Astrocyte of the spinal cord (primary cell): ENCODE results near the gene CRTAC1.

Source experiments
- DNase-seq: peaks from one replicate; pipeline ENCODE4 v3.0.0; 2011; ENCODE audit warnings: low read depth, low spot score
- H3K4me3 ChIP-seq: 2 replicates; pipeline ENCODE4 v1.5.1; 2011; ENCODE audit warnings: low read depth, mild to moderate bottlenecking, low read length, moderate library complexity
- in situ Hi-C: cut with HindIII; loops from 2 replicates; pipeline ENCODE4 v1.10.0; 2017; ENCODE audit warnings: low sequenced_read_pairs
- TF ChIP-seq, protein P1 (sequence below): IDR thresholded peaks from 2 replicates; pipeline ENCODE4 v1.5.1; 2012; ENCODE audit warnings: low read depth, mild to moderate bottlenecking, low read length, inconsistent platforms

The CRTAC1 gene

DNA sequence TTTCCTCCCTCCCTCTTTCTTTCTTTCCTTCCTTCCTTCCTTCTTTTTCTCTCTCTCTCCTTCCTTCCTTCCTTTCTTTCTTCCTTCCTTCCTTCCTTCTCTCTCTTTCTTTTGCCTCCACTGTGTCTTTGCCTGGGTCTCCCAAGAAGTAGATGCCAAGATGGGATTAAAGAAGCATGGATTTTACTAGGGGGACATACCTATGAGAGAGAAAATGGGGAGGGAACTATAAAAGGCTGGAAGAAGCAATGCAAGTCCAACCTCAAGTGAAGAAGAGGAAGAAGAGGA is 33.3 kb upstream of the CRTAC1 start:
- no peak overlapping the region for H3K4me3 ChIP-seq
- TF ChIP-seq, protein P1, sequence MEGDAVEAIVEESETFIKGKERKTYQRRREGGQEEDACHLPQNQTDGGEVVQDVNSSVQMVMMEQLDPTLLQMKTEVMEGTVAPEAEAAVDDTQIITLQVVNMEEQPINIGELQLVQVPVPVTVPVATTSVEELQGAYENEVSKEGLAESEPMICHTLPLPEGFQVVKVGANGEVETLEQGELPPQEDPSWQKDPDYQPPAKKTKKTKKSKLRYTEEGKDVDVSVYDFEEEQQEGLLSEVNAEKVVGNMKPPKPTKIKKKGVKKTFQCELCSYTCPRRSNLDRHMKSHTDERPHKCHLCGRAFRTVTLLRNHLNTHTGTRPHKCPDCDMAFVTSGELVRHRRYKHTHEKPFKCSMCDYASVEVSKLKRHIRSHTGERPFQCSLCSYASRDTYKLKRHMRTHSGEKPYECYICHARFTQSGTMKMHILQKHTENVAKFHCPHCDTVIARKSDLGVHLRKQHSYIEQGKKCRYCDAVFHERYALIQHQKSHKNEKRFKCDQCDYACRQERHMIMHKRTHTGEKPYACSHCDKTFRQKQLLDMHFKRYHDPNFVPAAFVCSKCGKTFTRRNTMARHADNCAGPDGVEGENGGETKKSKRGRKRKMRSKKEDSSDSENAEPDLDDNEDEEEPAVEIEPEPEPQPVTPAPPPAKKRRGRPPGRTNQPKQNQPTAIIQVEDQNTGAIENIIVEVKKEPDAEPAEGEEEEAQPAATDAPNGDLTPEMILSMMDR = no peak
- no peak for DNase-seq
- in situ Hi-C loops = no loop called here

GRCh38 chr10:98062424-98062823 is 32.0 kb upstream of the CRTAC1 start:
- H3K4me3 ChIP-seq = no peak overlapping the region
- TF ChIP-seq, protein P1 = no peak
- in situ Hi-C loops = no loop called here
- DNase-seq = no peak

- in situ Hi-C loops = no loop called here
- TF ChIP-seq, protein P1 = no peak
- no peak overlapping the region for H3K4me3 ChIP-seq
- no peak for DNase-seq
Observed at GRCh38 chr10:98060079-98060478, 29.7 kb upstream of the CRTAC1 start.

DNA sequence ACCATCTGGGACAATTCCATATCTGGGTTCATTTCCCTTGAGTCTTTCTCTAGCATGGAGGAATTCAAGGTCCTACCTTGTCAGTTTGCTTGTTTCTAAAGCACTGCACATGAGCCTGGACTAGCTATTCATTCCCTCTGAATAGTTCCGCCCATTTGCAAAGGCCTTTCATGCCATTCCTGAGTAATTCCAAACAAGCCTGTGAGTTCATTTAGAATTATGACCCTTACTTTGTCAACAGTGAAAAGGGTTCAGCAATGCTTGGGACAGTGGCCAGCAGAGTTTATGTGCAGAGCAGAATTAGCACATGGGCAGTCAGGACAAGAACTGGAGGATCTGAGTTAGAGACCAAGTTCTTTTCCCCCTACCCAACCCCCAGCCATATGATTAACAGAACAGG is 27.9 kb upstream of the CRTAC1 start:
- in situ Hi-C loops = no loop called here
- no peak overlapping the region for H3K4me3 ChIP-seq
- DNase-seq = no peak
- TF ChIP-seq, protein P1 = no peak

- in situ Hi-C loops = no loop called here
- peak; percentile 5 for DNase-seq
- TF ChIP-seq, protein P1 = no peak
- H3K4me3 ChIP-seq = no peak overlapping the region
Observed at GRCh38 chr10:98055841-98056516, 25.6 kb upstream of the CRTAC1 start.

GRCh38 chr10:98047009-98047741 is 16.8 kb upstream of the CRTAC1 start:
- TF ChIP-seq, protein P1 = no peak
- in situ Hi-C loops = no loop called here
- H3K4me3 ChIP-seq = no peak overlapping the region
- no peak for DNase-seq
